ENCODE data around the gene MARCHF5. TPM values are rescaled to one million over a fixed set of nuclear protein-coding genes. Genes with fewer than 3 reads are reported as not detected.
"Not testable (repeated sequence)": the region's sequence is repeated elsewhere in the genome, so short reads cannot be mapped to it uniquely, and the experiment has no call there.

MARCHF5 gene
- total RNA-seq, 2 donors from 2014 or later: 28.7 to 31.6 TPM

- no peaks in the 10 kb centered on the region for H3K4me1 Mint-ChIP-seq
- H3K27ac Mint-ChIP-seq: no peak overlapping the region
- ATAC-seq (replicated peaks): no peak
- H3K4me3 Mint-ChIP-seq: no peak overlapping the region
- H3K36me3 Mint-ChIP-seq (ENCODE audit: low read depth): no peaks in the 10 kb centered on the region
- H3K27me3 Mint-ChIP-seq: no peaks in the 10 kb centered on the region
- no peaks in the 10 kb centered on the region for H3K9me3 Mint-ChIP-seq
Measured at GRCh38 chr10:92328993-92329392, 38.0 kb downstream of the MARCHF5 start.

DNA sequence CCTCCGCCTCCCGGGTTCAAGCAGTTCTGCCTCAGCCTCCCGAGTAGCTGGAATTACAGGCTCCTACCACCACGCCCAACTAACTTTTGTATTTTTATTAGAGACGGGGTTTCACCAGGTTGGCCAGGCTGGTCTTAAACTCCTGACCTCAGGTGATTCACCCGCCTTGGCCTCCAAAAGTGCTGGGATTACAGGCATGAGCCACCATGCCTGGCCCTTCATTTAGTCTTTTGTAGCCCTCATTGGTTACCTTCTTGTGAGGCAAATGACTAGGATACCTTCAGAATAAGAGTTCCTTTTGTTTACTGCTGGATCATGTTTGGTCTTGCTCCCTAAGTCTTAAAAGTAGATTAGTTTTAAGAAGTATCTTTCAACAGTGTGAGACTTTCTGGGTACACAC, 39.0 kb downstream of the MARCHF5 start:
- ATAC-seq (replicated peaks); H3K27ac Mint-ChIP-seq; H3K4me3 Mint-ChIP-seq; H3K4me1 Mint-ChIP-seq; H3K36me3 Mint-ChIP-seq (ENCODE audit: low read depth); H3K27me3 Mint-ChIP-seq; H3K9me3 Mint-ChIP-seq: not testable (repeated sequence)

DNA sequence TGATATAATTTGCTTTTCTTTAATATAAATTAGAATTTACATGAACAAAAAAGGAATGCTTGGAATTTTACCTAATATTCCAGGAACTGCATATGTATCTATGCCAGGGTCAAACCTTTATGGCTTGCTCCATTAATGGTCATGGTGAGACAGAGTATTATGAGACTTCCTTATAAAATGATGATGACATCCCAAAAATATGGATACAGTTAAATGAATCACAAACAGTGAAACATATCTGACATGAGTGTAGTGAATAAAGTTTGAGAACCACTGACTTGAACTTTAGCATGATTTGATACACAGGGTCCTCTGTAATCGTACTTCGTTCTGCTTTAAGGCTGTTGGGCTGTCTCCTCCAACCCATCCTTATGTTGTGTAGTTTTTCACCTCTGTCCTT, 51.8 kb downstream of the MARCHF5 start:
- H3K27ac Mint-ChIP-seq: peak overlapping the region; percentile 27
- ATAC-seq (replicated peaks): no peak
- no peaks in the 10 kb centered on the region for H3K4me1 Mint-ChIP-seq
- H3K9me3 Mint-ChIP-seq: no peaks in the 10 kb centered on the region
- peaks cover 65% of the 10 kb centered on the region for H3K36me3 Mint-ChIP-seq (ENCODE audit: low read depth)
- no peak overlapping the region for H3K4me3 Mint-ChIP-seq
- no peaks in the 10 kb centered on the region for H3K27me3 Mint-ChIP-seq

GRCh38 chr10:92345575-92345974, 54.6 kb downstream of the MARCHF5 start:
- not testable (repeated sequence) for H3K27ac Mint-ChIP-seq; ATAC-seq (replicated peaks); H3K27me3 Mint-ChIP-seq; H3K4me1 Mint-ChIP-seq; H3K9me3 Mint-ChIP-seq; H3K4me3 Mint-ChIP-seq
- peaks cover 83% of the 10 kb centered on the region for H3K36me3 Mint-ChIP-seq (ENCODE audit: low read depth)

- not testable (repeated sequence) for ATAC-seq (replicated peaks); H3K9me3 Mint-ChIP-seq; H3K27ac Mint-ChIP-seq; H3K27me3 Mint-ChIP-seq; H3K4me3 Mint-ChIP-seq; H3K4me1 Mint-ChIP-seq
- peaks cover 77% of the 10 kb centered on the region for H3K36me3 Mint-ChIP-seq (ENCODE audit: low read depth)
Measured at GRCh38 chr10:92347035-92347676, 56.2 kb downstream of the MARCHF5 start.

GRCh38 chr10:92350411-92350810, 59.4 kb downstream of the MARCHF5 start:
- Mint-ChIP-seq H3K4me1 (no peaks in the 10 kb centered on the region), H3K27me3 (no peaks in the 10 kb centered on the region), H3K27ac (no peak overlapping the region), H3K36me3 (ENCODE audit: low read depth) (peaks cover 45% of the 10 kb centered on the region), H3K4me3 (no peak overlapping the region), H3K9me3 (no peaks in the 10 kb centered on the region)
- ATAC-seq (replicated peaks): no peak

DNA sequence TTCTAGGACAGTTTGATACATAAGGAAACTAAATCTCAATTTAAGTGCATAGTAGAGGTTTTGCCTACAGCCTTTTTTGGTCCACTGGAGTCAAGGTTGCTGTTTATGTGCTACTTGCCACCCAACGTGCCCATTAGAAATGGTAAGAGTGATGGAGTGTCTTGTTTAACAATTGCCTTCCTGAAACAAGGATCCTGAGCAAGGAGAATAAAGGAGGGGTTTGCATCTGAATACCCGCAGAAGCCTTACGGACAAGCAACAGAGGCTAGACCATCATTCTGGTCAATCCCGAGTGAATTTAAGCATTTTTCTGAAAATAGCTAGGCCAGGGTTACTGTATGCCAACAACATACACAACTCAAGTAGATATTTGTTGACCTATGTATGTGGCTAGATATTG, 63.6 kb downstream of the MARCHF5 start:
- H3K27ac Mint-ChIP-seq: no peak overlapping the region
- H3K27me3 Mint-ChIP-seq: no peaks in the 10 kb centered on the region
- peaks cover 19% of the 10 kb centered on the region for H3K36me3 Mint-ChIP-seq (ENCODE audit: low read depth)
- no peaks in the 10 kb centered on the region for H3K9me3 Mint-ChIP-seq
- no peaks in the 10 kb centered on the region for H3K4me1 Mint-ChIP-seq
- H3K4me3 Mint-ChIP-seq: no peak overlapping the region
- no peak for ATAC-seq (replicated peaks)

DNA sequence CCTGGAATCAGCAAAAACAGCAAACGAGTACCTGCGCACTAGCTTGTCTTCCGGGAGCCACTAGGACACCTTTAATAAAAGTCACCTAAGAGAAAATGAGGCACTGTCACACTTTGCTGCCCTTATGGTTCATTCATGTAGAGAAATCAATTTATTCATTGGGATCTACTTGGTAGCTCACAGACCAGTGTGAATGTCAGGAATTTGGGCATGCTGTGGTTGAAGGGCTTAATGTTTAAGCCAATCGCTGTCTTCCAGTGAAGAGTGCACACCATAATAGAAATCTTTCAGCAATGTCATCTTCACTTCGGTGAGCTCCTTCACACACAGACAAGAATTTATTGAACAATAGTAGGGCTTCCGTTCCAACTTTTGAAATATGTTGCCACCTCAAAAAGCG, 65.1 kb downstream of the MARCHF5 start:
- H3K4me1 Mint-ChIP-seq: no peaks in the 10 kb centered on the region
- no peaks in the 10 kb centered on the region for H3K27me3 Mint-ChIP-seq
- no peak overlapping the region for H3K4me3 Mint-ChIP-seq
- peaks cover 5% of the 10 kb centered on the region for H3K36me3 Mint-ChIP-seq (ENCODE audit: low read depth)
- no peaks in the 10 kb centered on the region for H3K9me3 Mint-ChIP-seq
- no peak for ATAC-seq (replicated peaks)
- H3K27ac Mint-ChIP-seq: no peak overlapping the region

- H3K36me3 Mint-ChIP-seq (ENCODE audit: low read depth): no peaks in the 10 kb centered on the region
- no peak for ATAC-seq (replicated peaks)
- no peak overlapping the region for H3K27ac Mint-ChIP-seq
- H3K4me3 Mint-ChIP-seq: no peak overlapping the region
- H3K27me3 Mint-ChIP-seq: peaks cover 18% of the 10 kb centered on the region
- peaks cover 3% of the 10 kb centered on the region for H3K9me3 Mint-ChIP-seq
- no peaks in the 10 kb centered on the region for H3K4me1 Mint-ChIP-seq
Measured at GRCh38 chr10:92363498-92363897, 72.5 kb downstream of the MARCHF5 start.

- H3K27me3 Mint-ChIP-seq: peaks cover 14% of the 10 kb centered on the region
- no peak for ATAC-seq (replicated peaks)
- H3K4me1 Mint-ChIP-seq: no peaks in the 10 kb centered on the region
- H3K9me3 Mint-ChIP-seq: peaks cover 3% of the 10 kb centered on the region
- no peak overlapping the region for H3K4me3 Mint-ChIP-seq
- no peaks in the 10 kb centered on the region for H3K36me3 Mint-ChIP-seq (ENCODE audit: low read depth)
- no peak overlapping the region for H3K27ac Mint-ChIP-seq
Measured at GRCh38 chr10:92366412-92367021, 75.5 kb downstream of the MARCHF5 start.

DNA sequence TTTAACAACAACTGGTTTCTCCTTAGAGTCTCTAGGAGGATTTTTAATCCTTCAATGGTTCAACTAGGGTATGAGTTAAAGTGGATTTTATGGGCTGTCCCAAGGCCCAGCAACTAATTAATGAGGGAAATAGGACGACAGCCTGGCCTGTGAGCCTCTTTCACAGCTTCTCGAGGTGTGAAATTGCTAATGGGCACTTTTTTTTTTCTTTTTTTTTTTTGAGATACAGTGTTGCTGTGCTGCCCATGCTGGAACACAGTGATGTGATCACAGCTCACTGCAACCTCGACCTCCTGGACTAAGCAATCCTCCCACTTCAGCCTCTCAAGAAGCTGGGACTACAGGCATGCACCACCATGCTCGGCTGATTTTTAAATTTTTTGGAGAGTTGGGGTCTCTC, 87.0 kb downstream of the MARCHF5 start:
- no peaks in the 10 kb centered on the region for H3K36me3 Mint-ChIP-seq (ENCODE audit: low read depth)
- H3K27ac Mint-ChIP-seq: no peak overlapping the region
- H3K4me3 Mint-ChIP-seq: no peak overlapping the region
- H3K4me1 Mint-ChIP-seq: no peaks in the 10 kb centered on the region
- no peaks in the 10 kb centered on the region for H3K9me3 Mint-ChIP-seq
- peaks cover 3% of the 10 kb centered on the region for H3K27me3 Mint-ChIP-seq
- no peak for ATAC-seq (replicated peaks)

DNA sequence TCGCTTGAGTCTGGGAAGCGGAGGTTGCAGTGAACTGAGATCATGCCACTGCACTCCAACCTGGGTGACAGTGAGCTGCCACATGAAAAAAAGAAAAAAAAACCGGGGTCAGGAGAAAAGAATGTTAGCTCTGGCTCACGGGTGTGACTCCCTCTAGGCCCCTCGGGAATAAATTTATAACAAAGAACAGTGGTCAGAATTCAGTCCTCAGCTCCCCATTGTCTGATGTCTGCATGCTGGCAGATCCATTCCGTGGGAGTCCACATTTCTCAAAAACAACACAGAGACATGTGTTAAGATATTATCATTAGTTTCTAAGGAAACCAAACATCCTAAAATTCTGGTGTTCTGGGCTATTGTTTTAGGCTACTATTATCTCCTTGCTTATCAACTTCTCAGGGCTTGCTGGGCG, 90.6 kb downstream of the MARCHF5 start:
- no peak for ATAC-seq (replicated peaks)
- H3K4me1 Mint-ChIP-seq: no peaks in the 10 kb centered on the region
- H3K27ac Mint-ChIP-seq: no peak overlapping the region
- no peak overlapping the region for H3K4me3 Mint-ChIP-seq
- H3K36me3 Mint-ChIP-seq (ENCODE audit: low read depth): no peaks in the 10 kb centered on the region
- peaks cover 6% of the 10 kb centered on the region for H3K27me3 Mint-ChIP-seq
- no peaks in the 10 kb centered on the region for H3K9me3 Mint-ChIP-seq

DNA sequence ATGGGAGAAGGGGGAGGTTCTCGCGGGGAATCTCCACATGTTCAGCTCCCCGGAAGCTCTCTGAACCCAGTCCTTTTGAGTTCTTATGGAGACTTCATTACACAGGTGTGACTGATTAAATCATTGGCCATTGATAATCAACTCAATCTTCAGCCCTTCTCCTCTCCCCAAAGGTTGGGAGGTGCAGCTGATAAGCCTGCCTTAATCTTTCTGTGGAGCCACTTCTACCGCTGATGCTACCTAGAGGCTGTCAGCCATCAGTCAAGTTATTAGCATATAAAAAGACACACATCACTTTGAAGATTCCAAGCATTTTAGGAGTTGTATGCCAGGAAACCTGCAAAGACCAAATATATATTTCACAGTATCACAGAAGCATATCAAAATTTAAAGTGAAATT, 91.7 kb downstream of the MARCHF5 start:
- Mint-ChIP-seq H3K27ac (no peak overlapping the region), H3K27me3 (peaks cover 6% of the 10 kb centered on the region), H3K9me3 (no peaks in the 10 kb centered on the region), H3K4me1 (no peaks in the 10 kb centered on the region), H3K4me3 (no peak overlapping the region), H3K36me3 (ENCODE audit: low read depth) (no peaks in the 10 kb centered on the region)
- ATAC-seq (replicated peaks): no peak

GRCh38 chr10:92384741-92385140, 93.8 kb downstream of the MARCHF5 start:
- ATAC-seq (replicated peaks): no peak
- no peak overlapping the region for H3K27ac Mint-ChIP-seq
- H3K9me3 Mint-ChIP-seq: no peaks in the 10 kb centered on the region
- peaks cover 6% of the 10 kb centered on the region for H3K27me3 Mint-ChIP-seq
- H3K4me1 Mint-ChIP-seq: no peaks in the 10 kb centered on the region
- H3K36me3 Mint-ChIP-seq (ENCODE audit: low read depth): no peaks in the 10 kb centered on the region
- no peak overlapping the region for H3K4me3 Mint-ChIP-seq

DNA sequence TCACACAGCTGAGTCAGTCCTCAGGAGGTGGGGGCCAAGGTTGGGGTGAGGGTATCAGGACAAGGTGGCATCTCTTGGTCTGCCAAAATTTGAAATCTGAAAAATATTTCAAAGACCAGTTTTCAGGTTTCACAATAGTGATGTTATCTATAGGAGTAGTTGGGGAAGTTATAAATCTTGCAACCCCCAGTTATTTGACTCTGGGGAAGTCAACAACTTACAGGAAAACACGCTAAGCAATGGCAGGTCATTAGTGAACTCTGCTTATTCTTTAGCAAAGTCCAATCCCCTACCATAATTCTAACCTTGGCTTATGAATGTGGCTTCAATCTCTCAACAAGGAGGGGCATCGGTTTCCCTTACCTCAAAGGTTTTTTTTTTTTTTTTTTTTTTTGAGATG, 94.9 kb downstream of the MARCHF5 start:
- H3K36me3 Mint-ChIP-seq (ENCODE audit: low read depth): no peaks in the 10 kb centered on the region
- ATAC-seq (replicated peaks): no peak
- no peaks in the 10 kb centered on the region for H3K4me1 Mint-ChIP-seq
- no peaks in the 10 kb centered on the region for H3K9me3 Mint-ChIP-seq
- peaks cover 9% of the 10 kb centered on the region for H3K27me3 Mint-ChIP-seq
- no peak overlapping the region for H3K27ac Mint-ChIP-seq
- H3K4me3 Mint-ChIP-seq: no peak overlapping the region

All from activated T-helper 17 cell treated with anti-CD3 and anti-CD28 coated beads, Interleukin-2, amount 50 U/mL, for 72 hours (primary cell).